Thyroid gland (tissue), 4 donors: ENCODE measurements around the gene TIGAR.

Experiments used
- POLR2A ChIP-seq, 2 donors: fragments of 450-650 bp; IDR thresholded peaks; one replicate each; pipeline ENCODE4 v1.6.1; 2017; ENCODE audit warnings: antibody characterized with exemption in 2 of 2, mild to moderate bottlenecking in 2 of 2, moderate library complexity in 1 of 2
- TF ChIP-seq, protein P1 (sequence below), 6 experiments: fragments of 200-600 bp in 3 of 6; fragments of 450-650 bp in 3 of 6; sonication (generic) in 3 of 6; IDR thresholded peaks; one replicate each; pipeline ENCODE4 v1.5.1; 2016 to 2019; ENCODE audit warnings: antibody characterized with exemption in 6 of 6, mild to moderate bottlenecking in 2 of 6, inconsistent platforms in 1 of 6, moderate library complexity in 1 of 6

DNA sequence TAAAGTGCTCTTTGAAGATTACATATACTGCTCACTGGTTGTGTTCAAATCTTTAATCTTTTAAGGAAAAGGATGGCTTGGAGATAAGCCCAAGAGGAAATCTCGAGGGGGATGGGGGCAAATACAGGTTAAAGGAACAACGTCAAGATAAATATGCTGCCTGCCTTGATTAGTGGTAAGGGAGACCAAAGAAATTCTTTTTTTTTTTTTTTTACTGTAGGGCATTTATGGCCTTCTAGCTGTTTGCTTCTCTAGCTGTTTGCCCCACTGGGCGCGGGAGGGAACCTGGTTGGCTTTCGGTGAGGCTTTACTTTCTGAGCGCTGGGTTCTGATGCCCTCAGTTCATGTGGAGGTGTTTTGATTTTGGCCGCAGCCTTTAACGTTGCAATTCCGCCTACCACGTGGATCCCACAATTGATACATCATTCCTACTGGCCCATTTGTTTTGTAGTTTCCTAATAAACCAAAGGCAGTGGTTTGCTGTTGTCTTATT is 41.8 kb upstream of the TIGAR start:
- TF ChIP-seq, protein P1, sequence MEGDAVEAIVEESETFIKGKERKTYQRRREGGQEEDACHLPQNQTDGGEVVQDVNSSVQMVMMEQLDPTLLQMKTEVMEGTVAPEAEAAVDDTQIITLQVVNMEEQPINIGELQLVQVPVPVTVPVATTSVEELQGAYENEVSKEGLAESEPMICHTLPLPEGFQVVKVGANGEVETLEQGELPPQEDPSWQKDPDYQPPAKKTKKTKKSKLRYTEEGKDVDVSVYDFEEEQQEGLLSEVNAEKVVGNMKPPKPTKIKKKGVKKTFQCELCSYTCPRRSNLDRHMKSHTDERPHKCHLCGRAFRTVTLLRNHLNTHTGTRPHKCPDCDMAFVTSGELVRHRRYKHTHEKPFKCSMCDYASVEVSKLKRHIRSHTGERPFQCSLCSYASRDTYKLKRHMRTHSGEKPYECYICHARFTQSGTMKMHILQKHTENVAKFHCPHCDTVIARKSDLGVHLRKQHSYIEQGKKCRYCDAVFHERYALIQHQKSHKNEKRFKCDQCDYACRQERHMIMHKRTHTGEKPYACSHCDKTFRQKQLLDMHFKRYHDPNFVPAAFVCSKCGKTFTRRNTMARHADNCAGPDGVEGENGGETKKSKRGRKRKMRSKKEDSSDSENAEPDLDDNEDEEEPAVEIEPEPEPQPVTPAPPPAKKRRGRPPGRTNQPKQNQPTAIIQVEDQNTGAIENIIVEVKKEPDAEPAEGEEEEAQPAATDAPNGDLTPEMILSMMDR (IDR thresholded peaks at IDR 0.05): no peak
- TF ChIP-seq POLR2A (IDR thresholded peaks at IDR 0.05): no peak
